Testis (tissue), 3 donors: Measurements from ENCODE around the gene TBX10. TPM values are rescaled to one million over a fixed set of nuclear protein-coding genes. Genes with fewer than 3 reads are reported as not detected.

Source experiments
- DNase-seq: peaks from one replicate; pipeline ENCODE4 v3.0.0-alpha.2; 2019
- H3K27ac ChIP-seq, 2 donors: fragments of 200-600 bp; sonication (generic); one replicate each; pipeline ENCODE4 v1.5.1; 2019
- H3K27me3 ChIP-seq: fragments of 200-600 bp; sonication (generic); one replicate; pipeline ENCODE4 v1.5.1; 2019
- H3K36me3 ChIP-seq: fragments of 200-600 bp; sonication (generic); one replicate; pipeline ENCODE4 v1.5.1; 2017; ENCODE audit warnings: low read depth; ENCODE audit errors: missing control alignments
- H3K4me1 ChIP-seq: fragments of 200-600 bp; sonication (generic); one replicate; pipeline ENCODE4 v1.5.1; 2019
- H3K4me3 ChIP-seq, 2 donors: fragments of 200-600 bp; sonication (generic); one replicate each; pipeline ENCODE4 v1.5.1; 2017 to 2019
- H3K9me3 ChIP-seq: fragments of 200-600 bp; sonication (generic); one replicate; pipeline ENCODE4 v1.5.1; 2017
- POLR2A ChIP-seq: fragments of 450-650 bp; IDR thresholded peaks from one replicate; pipeline ENCODE4 v1.6.1; 2017; ENCODE audit warnings: antibody characterized with exemption, mild to moderate bottlenecking, moderate library complexity
- WGBS, 2 donors: methylation state at CpG; one replicate each; pipeline ENCODE4 v1.1.5; 2018; 5-methylcytosine and 5-hydroxymethylcytosine counted together
- intact Hi-C: fragments of 100-400 bp; cut with DNase I; formaldehyde crosslinking; loops from one replicate; pipeline ENCODE4 v1.15.1; 2023; ENCODE audit warnings: low total_unique reads
- polyA plus RNA-seq: library from polyadenylated mRNA; stranded (reverse); fragments of 350-450 nt; fragmentation: Illumina TruSeq; extraction: RNeasy Lipid Tissue Mini Kit (QIAGEN cat#74804); gene quantifications from one replicate; pipeline ENCODE4 v1.2.3, GENCODE V29; 2014; ENCODE audit warnings: low read depth, low replicate concordance; ENCODE audit not compliant: insufficient read depth
- total RNA-seq, 2 donors: library from RNA; depleted of rRNA; stranded (reverse); fragments of >200 nt; gene quantifications; one replicate each; pipeline ENCODE4 v1.2.3, GENCODE V29; 2016
- TF ChIP-seq, protein P1 (sequence below), 3 experiments: fragments of 450-650 bp in 2 of 3; fragments of 200-600 bp in 1 of 3; sonication (generic) in 1 of 3; IDR thresholded peaks; one replicate each; pipeline ENCODE4 v1.5.1; 2016 to 2019; ENCODE audit warnings: antibody characterized with exemption in 3 of 3, mild to moderate bottlenecking in 2 of 3, moderate library complexity in 1 of 3

TBX10 gene
- total and polyA plus RNA-seq, 3 donors from 2014 or later, result 0.50 TPM; not detected in 2

DNA sequence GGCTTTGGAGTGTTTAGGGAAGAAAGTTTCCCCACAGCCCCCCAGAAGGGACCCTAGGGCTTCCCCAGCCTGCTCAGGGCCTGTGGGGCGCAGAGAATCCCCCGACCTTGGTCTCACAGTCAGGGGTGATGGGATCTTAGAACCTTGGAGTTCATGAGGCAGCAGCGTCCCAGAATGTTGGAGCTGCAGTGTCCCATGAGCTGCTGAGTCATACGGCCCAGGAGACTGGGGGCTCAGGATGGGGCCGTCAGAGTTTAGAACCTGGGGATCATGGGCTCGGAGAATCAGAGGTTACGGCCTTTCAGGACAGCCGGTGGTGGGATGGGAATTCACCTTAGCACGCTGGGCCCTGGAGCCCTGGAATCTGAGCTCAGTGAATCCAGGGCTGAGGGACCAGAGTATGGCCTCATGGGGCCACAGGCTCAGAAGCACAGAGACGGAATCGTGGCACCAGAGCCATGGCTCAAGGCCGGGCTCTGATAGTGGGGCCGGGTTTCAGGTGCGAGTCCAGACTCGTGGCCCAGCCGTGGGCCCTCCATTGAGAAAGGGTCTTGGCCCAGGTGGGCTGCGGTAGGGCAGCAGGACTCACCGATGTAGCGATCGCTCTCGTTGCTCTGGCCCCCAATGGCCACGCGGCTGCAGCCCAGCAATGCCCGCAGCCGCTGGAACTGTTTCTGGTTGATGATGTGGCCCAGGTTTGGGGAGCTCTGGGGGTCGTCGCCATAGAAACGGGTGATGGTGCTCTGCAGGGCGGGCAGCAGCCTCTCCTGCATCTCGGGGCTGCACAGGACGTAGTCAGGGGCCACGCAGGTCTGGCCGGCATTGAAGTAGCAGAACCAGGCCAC, 25.4 kb upstream of the TBX10 start:
- TF ChIP-seq POLR2A, result no peak
- TF ChIP-seq, protein P1, sequence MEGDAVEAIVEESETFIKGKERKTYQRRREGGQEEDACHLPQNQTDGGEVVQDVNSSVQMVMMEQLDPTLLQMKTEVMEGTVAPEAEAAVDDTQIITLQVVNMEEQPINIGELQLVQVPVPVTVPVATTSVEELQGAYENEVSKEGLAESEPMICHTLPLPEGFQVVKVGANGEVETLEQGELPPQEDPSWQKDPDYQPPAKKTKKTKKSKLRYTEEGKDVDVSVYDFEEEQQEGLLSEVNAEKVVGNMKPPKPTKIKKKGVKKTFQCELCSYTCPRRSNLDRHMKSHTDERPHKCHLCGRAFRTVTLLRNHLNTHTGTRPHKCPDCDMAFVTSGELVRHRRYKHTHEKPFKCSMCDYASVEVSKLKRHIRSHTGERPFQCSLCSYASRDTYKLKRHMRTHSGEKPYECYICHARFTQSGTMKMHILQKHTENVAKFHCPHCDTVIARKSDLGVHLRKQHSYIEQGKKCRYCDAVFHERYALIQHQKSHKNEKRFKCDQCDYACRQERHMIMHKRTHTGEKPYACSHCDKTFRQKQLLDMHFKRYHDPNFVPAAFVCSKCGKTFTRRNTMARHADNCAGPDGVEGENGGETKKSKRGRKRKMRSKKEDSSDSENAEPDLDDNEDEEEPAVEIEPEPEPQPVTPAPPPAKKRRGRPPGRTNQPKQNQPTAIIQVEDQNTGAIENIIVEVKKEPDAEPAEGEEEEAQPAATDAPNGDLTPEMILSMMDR (IDR thresholded peaks at IDR 0.05), result no peak
- intact Hi-C loops, result no loop called here
- no peaks in the 10 kb centered on the region for H3K27me3 ChIP-seq
- H3K36me3 ChIP-seq, result no peaks in the 10 kb centered on the region
- DNase-seq, result no peak
- WGBS, 2 donors, result 88% methylated on average over 20 to 33 of the region's 33 CpGs
- no peak overlapping the region for H3K27ac ChIP-seq
- no peaks in the 10 kb centered on the region for H3K4me1 ChIP-seq
- H3K4me3 ChIP-seq, result no peak overlapping the region
- H3K9me3 ChIP-seq, result no peaks in the 10 kb centered on the region

DNA sequence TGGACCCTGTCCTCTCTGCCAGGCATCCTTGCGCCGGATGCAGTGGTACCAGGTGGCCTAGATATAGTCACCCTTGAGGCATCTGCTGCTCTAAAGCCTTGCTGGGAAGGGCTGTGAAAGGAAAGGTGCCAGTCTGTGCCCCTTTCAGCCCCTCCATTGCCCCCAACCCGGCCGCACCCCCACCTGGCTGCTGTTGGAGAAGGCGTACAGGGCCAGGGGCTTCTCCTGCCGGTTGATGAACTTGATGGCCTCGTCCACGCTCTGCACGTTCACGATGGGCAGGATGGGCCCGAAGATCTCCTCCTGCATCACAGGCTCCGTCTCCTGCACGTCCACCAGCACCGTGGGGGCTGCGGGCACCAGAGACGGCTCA, 24.6 kb upstream of the TBX10 start:
- Histone ChIP-seq H3K4me3 (no peak overlapping the region), H3K27me3 (no peaks in the 10 kb centered on the region), H3K27ac (no peak overlapping the region), H3K9me3 (no peaks in the 10 kb centered on the region), H3K36me3 (no peaks in the 10 kb centered on the region), H3K4me1 (no peaks in the 10 kb centered on the region)
- WGBS, 2 donors, result 91% methylated on average over 10 to 16 of the region's 16 CpGs
- DNase-seq, result no peak
- intact Hi-C loops, result no loop called here
- TF ChIP-seq, protein P1 (IDR thresholded peaks at IDR 0.05), result no peak
- TF ChIP-seq POLR2A, result no peak

DNA sequence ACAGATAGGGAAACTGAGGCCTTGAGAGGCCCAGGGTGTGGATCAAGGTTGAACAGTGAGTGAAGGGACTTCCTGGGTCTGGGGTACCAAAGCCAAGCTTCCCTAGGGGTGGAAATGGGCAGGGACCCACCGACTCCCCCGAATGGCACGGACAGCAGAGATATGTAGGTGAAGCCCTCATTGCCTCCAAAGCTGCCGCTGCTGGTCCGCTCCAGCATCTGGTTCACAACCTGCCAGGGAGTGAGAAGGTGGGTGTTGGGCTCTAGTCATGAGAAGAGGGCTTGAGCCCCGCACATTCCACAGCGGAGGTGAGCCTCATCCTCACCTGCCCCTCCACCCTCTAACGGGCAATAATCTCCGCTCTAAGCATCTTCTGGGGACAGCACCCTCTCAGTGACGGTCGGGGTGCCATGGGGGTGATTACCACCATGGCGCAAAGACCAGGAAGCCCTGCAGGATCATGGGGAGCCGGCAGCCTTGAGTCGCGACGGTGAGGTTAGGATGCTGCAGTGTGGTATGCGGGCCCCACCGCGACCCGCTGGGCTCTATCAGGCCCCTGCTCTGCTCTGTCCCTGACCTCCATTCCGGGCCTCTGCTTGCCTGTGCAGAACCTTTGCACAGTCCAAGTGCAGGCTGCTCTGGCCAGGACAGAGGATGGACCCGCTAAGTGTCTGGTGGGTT, 24.1 kb upstream of the TBX10 start:
- DNase-seq, result no peak
- intact Hi-C loops, result no loop called here
- no peaks in the 10 kb centered on the region for H3K36me3 ChIP-seq

DNA sequence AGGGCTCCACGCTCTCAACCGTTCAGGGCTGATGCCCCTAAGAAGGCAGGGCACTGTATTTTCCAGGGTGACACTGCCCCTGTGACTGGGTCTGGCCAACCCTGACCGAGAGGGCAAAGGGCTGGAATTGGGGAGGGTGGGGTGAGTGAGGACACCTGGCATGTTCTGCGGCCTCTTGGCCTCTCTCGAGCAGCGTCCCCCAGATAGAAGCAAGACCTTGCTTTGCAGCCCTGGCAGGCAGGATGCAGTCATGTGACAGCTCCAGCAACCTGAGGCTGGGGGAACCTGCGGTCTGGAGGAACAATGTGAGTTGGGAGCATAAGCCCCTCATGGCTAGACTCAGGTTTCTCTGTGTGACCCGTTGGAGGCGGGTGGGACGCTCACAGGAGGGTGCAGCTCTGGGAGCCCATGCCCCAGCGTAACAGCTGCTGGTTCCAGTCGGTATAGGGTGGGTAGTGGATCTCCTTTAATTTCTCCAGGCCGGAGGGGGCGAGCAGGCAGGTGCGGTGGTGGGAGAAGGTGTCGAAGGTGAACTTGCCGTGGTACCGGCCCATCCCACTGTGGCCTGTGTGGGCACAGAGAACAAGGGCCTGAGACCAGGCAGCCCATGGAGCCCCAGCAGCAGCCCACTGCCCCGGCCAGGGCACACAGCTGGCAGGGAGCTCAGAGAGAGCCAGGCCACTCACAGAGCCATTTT, 23.4 kb upstream of the TBX10 start:
- H3K9me3 ChIP-seq, result no peaks in the 10 kb centered on the region
- intact Hi-C loops, result no loop called here
- H3K36me3 ChIP-seq, result no peaks in the 10 kb centered on the region
- WGBS, 2 donors, result 74 to 85% methylated on average over 14 to 19 of the region's 19 CpGs
- no peak for DNase-seq
- TF ChIP-seq POLR2A, result no peak
- TF ChIP-seq, protein P1 (IDR thresholded peaks at IDR 0.05), result no peak
- H3K4me1 ChIP-seq, result no peaks in the 10 kb centered on the region
- no peak overlapping the region for H3K27ac ChIP-seq
- no peaks in the 10 kb centered on the region for H3K27me3 ChIP-seq
- no peak overlapping the region for H3K4me3 ChIP-seq

More for the DNA sequence above, 24.1 kb upstream of the TBX10 start:
- H3K4me3 ChIP-seq, result no peak overlapping the region
- H3K9me3 ChIP-seq, result no peaks in the 10 kb centered on the region
- H3K27ac ChIP-seq, result no peak overlapping the region
- 74 to 87% methylated on average over 14 to 22 of the region's 22 CpGs for WGBS, 2 donors
- H3K4me1 ChIP-seq, result no peaks in the 10 kb centered on the region
- no peaks in the 10 kb centered on the region for H3K27me3 ChIP-seq
- TF ChIP-seq, protein P1 (IDR thresholded peaks at IDR 0.05), result no peak
- TF ChIP-seq POLR2A, result no peak
